PC-9 (cell line): Measurements from ENCODE around the gene ROM1. TPM values are rescaled to one million over a fixed set of nuclear protein-coding genes. Genes with fewer than 3 reads are reported as not detected.

ENCODE experiments used
- BruUV-seq: library from RNA; stranded (reverse); fragments of 400-500 nt; replicated peaks from 2 replicates; lab custom pipeline; 2021; lab: Mats Ljungman, UMichigan
- CTCF ChIA-PET: fragments of 300-600 bp; sonication (Branson Sonifier 250); formaldehyde crosslinking; loops from one replicate; lab custom pipeline; 2022; ENCODE audit warnings: antibody characterized with exemption; lab: Charles Lee
- POLR2A ChIA-PET: fragments of 300-600 bp; sonication (Branson Sonifier 250); formaldehyde crosslinking; loops from one replicate; lab custom pipeline; 2022; ENCODE audit warnings: antibody characterized with exemption; ENCODE audit not compliant: unreplicated experiment; lab: Charles Lee
- DNase-seq, 2 experiments: peaks; one replicate each; pipeline versions ENCODE4 v3.0.0 to v3.0.0-alpha.2; 2015 to 2022; ENCODE audit warnings: mixed read lengths in 1 of 2
- H2AFZ ChIP-seq: fragments of 200-600 bp; sonication (generic); 2 replicates; pipeline ENCODE4 v1.8.1; 2017; ENCODE audit warnings: antibody characterized with exemption
- H3F3A ChIP-seq: fragments of 200-600 bp; sonication (generic); 2 replicates; pipeline ENCODE4 v1.8.1; 2017; ENCODE audit warnings: antibody characterized with exemption, mild to moderate bottlenecking, low read depth; ENCODE audit not compliant: insufficient read depth
- H3K27ac ChIP-seq: fragments of 200-600 bp; sonication (generic); 2 replicates; pipeline ENCODE4 v1.6.1; 2016; ENCODE audit warnings: mixed run types
- H3K27me3 ChIP-seq: fragments of 200-600 bp; sonication (generic); 2 replicates; pipeline ENCODE4 v1.6.1; 2016; ENCODE audit warnings: low read depth, mixed run types; ENCODE audit not compliant: insufficient read depth
- H3K36me3 ChIP-seq: fragments of 200-600 bp; sonication (generic); 2 replicates; pipeline ENCODE4 v1.6.1; 2016; ENCODE audit warnings: low read depth, mixed run types
- H3K4me1 ChIP-seq: fragments of 200-600 bp; sonication (generic); replicated peaks from 2 replicates; pipeline ENCODE4 v1.6.1; 2016; ENCODE audit warnings: mixed run types; ENCODE audit not compliant: insufficient read depth
- H3K4me2 ChIP-seq: fragments of 200-600 bp; sonication (generic); 2 replicates; pipeline ENCODE4 v1.6.1; 2017; ENCODE audit warnings: mixed run types
- H3K4me3 ChIP-seq: fragments of 200-600 bp; sonication (generic); 2 replicates; pipeline ENCODE4 v1.6.1; 2016; ENCODE audit warnings: mixed run types
- H3K79me2 ChIP-seq: fragments of 200-600 bp; sonication (generic); 2 replicates; pipeline ENCODE4 v1.6.1; 2017; ENCODE audit warnings: low read depth, mixed run types
- H3K9me2 ChIP-seq: fragments of 200-600 bp; sonication (generic); 2 replicates; pipeline ENCODE4 v1.8.1; 2017; ENCODE audit warnings: mild to moderate bottlenecking; ENCODE audit not compliant: insufficient read depth
- H3K9me3 ChIP-seq: fragments of 200-600 bp; sonication (generic); 2 replicates; pipeline ENCODE4 v1.8.1; 2016; ENCODE audit warnings: low read depth; ENCODE audit not compliant: insufficient read depth
- H4K20me1 ChIP-seq: fragments of 200-600 bp; sonication (generic); 2 replicates; pipeline ENCODE4 v1.8.1; 2017; ENCODE audit not compliant: insufficient read depth
- CTCF ChIP-seq: fragments of 200-600 bp; sonication (generic); conservative IDR thresholded peaks from 2 replicates; pipeline ENCODE4 v1.6.1; 2017; ENCODE audit warnings: mixed run types, antibody characterized with exemption, mild to moderate bottlenecking, moderate library complexity
- EZH2 ChIP-seq: fragments of 200-600 bp; sonication (generic); IDR thresholded peaks from 2 replicates; pipeline ENCODE4 v1.8.0; 2017; ENCODE audit warnings: antibody characterized with exemption, low read depth
- intact Hi-C: fragments of 100-400 bp; cut with micrococcal nuclease; formaldehyde crosslinking; loops from one replicate; pipeline ENCODE4 v1.10.0; 2022; ENCODE audit not compliant: unreplicated experiment
- total RNA-seq: library from RNA; stranded (reverse); gene quantifications from 2 replicates; pipeline ENCODE4 v1.2.3, GENCODE V29; 2021

The ROM1 gene
- total RNA-seq, 1 experiment from 2014 or later, result 6.2 TPM

GRCh38 chr11:62652161-62653006 lies 39.3 kb downstream of the ROM1 start:
- Histone ChIP-seq H3K9me3 (no peaks in the 10 kb centered on the region), H3K4me2 (peak overlapping the region; percentile 99), H2AFZ (peak overlapping the region; percentile 93), H3K79me2 (peaks cover 30% of the 10 kb centered on the region), H3K4me3 (peak overlapping the region; percentile 96), H4K20me1 (no peaks in the 10 kb centered on the region), H3K9me2 (no peaks in the 10 kb centered on the region), H3K27me3 (no peaks in the 10 kb centered on the region), H3K36me3 (0 out of 2 replicates have a peak, but pooled peaks cover 4% of the 10 kb centered on the region), H3K27ac (peak overlapping the region; percentile 75), H3F3A (peaks cover 40% of the 10 kb centered on the region), H3K4me1 (peaks cover 15% of the 10 kb centered on the region)
- CTCF ChIA-PET, result no interaction called here
- POLR2A ChIA-PET, result interaction anchor here (0.9 to 1.0 kb wide), 5 partner anchors 12 to 260 kb away, joined by 3 to 37 read pairs (median 9); partner anchors contain the start of genes B3GAT3, C11orf98, CSKMT and ZBTB3
- DNase-seq, result no peak
- TF ChIP-seq EZH2 (no peak), CTCF (no peak)
- TSS peak; percentile 50 for BruUV-seq
- intact Hi-C loops, result no loop called here

GRCh38 chr11:62654297-62654696 lies 41.2 kb downstream of the ROM1 start:
- Histone ChIP-seq H3K36me3 (0 out of 2 replicates have a peak, but pooled peaks cover 4% of the 10 kb centered on the region), H3K27me3 (no peaks in the 10 kb centered on the region), H3K9me2 (no peaks in the 10 kb centered on the region), H3K4me1 (peaks cover 15% of the 10 kb centered on the region), H3F3A (peaks cover 42% of the 10 kb centered on the region), H4K20me1 (no peaks in the 10 kb centered on the region), H3K4me2 (peak overlapping the region; percentile 99; the same call in 1 of the 2 replicates), H3K27ac (no peak overlapping the region), H2AFZ (peak overlapping the region; percentile 93; the same call in 1 of the 2 replicates), H3K4me3 (peak overlapping the region; percentile 27; the same call in 1 of the 2 replicates), H3K9me3 (no peaks in the 10 kb centered on the region), H3K79me2 (peaks cover 30% of the 10 kb centered on the region)
- no peak for DNase-seq
- TF ChIP-seq EZH2, result no peak
- TF ChIP-seq CTCF, result no peak
- CTCF ChIA-PET, result no interaction called here
- intact Hi-C loops, result no loop called here
- BruUV-seq, result no TSS peak
- POLR2A ChIA-PET, result interaction anchor here (0.6 to 1.7 kb wide), 2 partner anchors 11 to 157 kb away, joined by 3 to 26 read pairs; partner anchors contain the start of genes C11orf98 and CSKMT

GRCh38 chr11:62656796-62657429 lies 43.9 kb downstream of the ROM1 start:
- POLR2A ChIA-PET, result no interaction called here
- H3K27ac ChIP-seq, result no peak overlapping the region

More at GRCh38 chr11:62656796-62657429, 43.9 kb downstream of the ROM1 start:
- no peaks in the 10 kb centered on the region for H3K9me2 ChIP-seq
- H2AFZ ChIP-seq, result no peak overlapping the region
- H3F3A ChIP-seq, result peaks cover 58% of the 10 kb centered on the region
- H3K9me3 ChIP-seq, result no peaks in the 10 kb centered on the region
- DNase-seq, result no peak
- no peaks in the 10 kb centered on the region for H3K27me3 ChIP-seq
- peaks cover 12% of the 10 kb centered on the region for H3K79me2 ChIP-seq
- no peak overlapping the region for H3K4me3 ChIP-seq
- intact Hi-C loops, result no loop called here
- no peaks in the 10 kb centered on the region for H3K36me3 ChIP-seq
- TF ChIP-seq EZH2, result no peak
- H4K20me1 ChIP-seq, result no peaks in the 10 kb centered on the region
- no peak overlapping the region for H3K4me2 ChIP-seq
- CTCF ChIA-PET, result interaction anchor here (0.6 kb wide), 1 partner anchor 72 kb away, joined by 8 read pairs; no protein-coding TSS in a partner anchor
- H3K4me1 ChIP-seq, result peaks cover 8% of the 10 kb centered on the region
- BruUV-seq, result no TSS peak
